A549 (cell line): Measurements from ENCODE around the gene FAM89B. TPM values are rescaled to one million over a fixed set of nuclear protein-coding genes. Genes with fewer than 3 reads are reported as not detected.

Experiments
- ATAC-seq, 2 experiments: fragments of 200-7000 bp in 1 of 2; fragments of >200 bp in 1 of 2; cut with Nextera tagmentation in 1 of 2; cut with Tn5 transposase in 1 of 2; 3 replicates each; pipeline versions ENCODE4 v1.8.0 to v1.9.1; 2018 to 2020; ENCODE audit warnings: mild to moderate bottlenecking in 1 of 2, moderate library complexity in 1 of 2
- CTCF ChIA-PET: fragments of 300-600 bp; sonication (Branson Sonifier 250); formaldehyde crosslinking; extraction: SDS; loops from one replicate; lab custom pipeline; 2021; ENCODE audit warnings: antibody characterized with exemption, inconsistent platforms; lab: Yijun Ruan, JAX
- POLR2A ChIA-PET: fragments of 350-600 bp; formaldehyde crosslinking; extraction: SDS; loops from one replicate; lab custom pipeline; 2021; ENCODE audit warnings: antibody characterized with exemption, inconsistent platforms; lab: Yijun Ruan, JAX
- DNase-seq, 2 experiments: peaks; one replicate each; pipeline versions ENCODE4 v3.0.0 to v3.0.0-alpha.2; 2011 to 2016; ENCODE audit warnings: low read depth in 1 of 2, low spot score in 1 of 2
- FAIRE-seq: peaks from 2 replicates; lab custom pipeline; 2011; peaks lifted over from hg19 to GRCh38; lab: Jason Lieb, UNC
- H3K27ac ChIP-seq, 2 experiments: fragments of >200 bp; sonication (Bioruptor Twin); formaldehyde crosslinking; 3 replicates each; pipeline ENCODE4 v1.5.1; 2016 to 2017
- H3K4me1 ChIP-seq: fragments of >200 bp; sonication (Bioruptor Twin); formaldehyde crosslinking; 3 replicates; pipeline ENCODE4 v1.6.1; 2016
- H3K4me2 ChIP-seq: fragments of >200 bp; sonication (Bioruptor Twin); formaldehyde crosslinking; 3 replicates; pipeline ENCODE4 v1.6.1; 2016
- H3K4me3 ChIP-seq: fragments of >200 bp; sonication (Bioruptor Twin); formaldehyde crosslinking; 3 replicates; pipeline ENCODE4 v1.5.1; 2016
- H3K9me3 ChIP-seq: fragments of >200 bp; sonication (Bioruptor Twin); formaldehyde crosslinking; 3 replicates; pipeline ENCODE4 v1.6.1; 2016
- BCL3 ChIP-seq: fragments of >200 bp; sonication (Bioruptor Twin); formaldehyde crosslinking; IDR thresholded peaks from 3 replicates; pipeline ENCODE4 v1.6.1; 2016
- BHLHE40 ChIP-seq: IDR thresholded peaks from 2 replicates; pipeline ENCODE4 v1.6.1; 2012; ENCODE audit warnings: low read depth, low read length, inconsistent platforms
- CBX8 ChIP-seq: fragments of 200-600 bp; sonication (generic); IDR thresholded peaks from 2 replicates; pipeline ENCODE4 v1.6.1; 2016
- ELK1 ChIP-seq: fragments of 150-350 bp; IDR thresholded peaks from 2 replicates; pipeline ENCODE4 v1.6.1; 2014; ENCODE audit warnings: low read depth, mild to moderate bottlenecking, low read length
- EP300 ChIP-seq, 2 experiments: fragments of >200 bp; sonication (Bioruptor Twin); formaldehyde crosslinking; IDR thresholded peaks; 2 replicates in 1 of 2; 3 replicates in 1 of 2; pipeline ENCODE4 v1.6.1; 2016 to 2017
- FOSL2 ChIP-seq, 2 experiments: fragments of 450-650 bp in 1 of 2; fragments of >200 bp in 1 of 2; sonication (Bioruptor Twin) in 1 of 2; formaldehyde crosslinking; IDR thresholded peaks; 2 replicates each; pipeline versions ENCODE4 v1.5.0 to v1.6.1; 2016 to 2020; ENCODE audit warnings: mild to moderate bottlenecking in 1 of 2, moderate library complexity in 1 of 2
- HEYL ChIP-seq: fragments of 250-450 bp; sonication (Bioruptor Pico); IDR thresholded peaks from 2 replicates; pipeline ENCODE4 v1.8.0; 2021; ENCODE audit warnings: mild to moderate bottlenecking, moderate library complexity
- HOXA7 ChIP-seq: fragments of 250-450 bp; sonication (Bioruptor Pico); IDR thresholded peaks from 2 replicates; pipeline ENCODE4 v1.5.0; 2020; ENCODE audit warnings: mild to moderate bottlenecking, moderate library complexity
- JUN ChIP-seq, 2 experiments: fragments of >200 bp; sonication (Bioruptor Twin); formaldehyde crosslinking; IDR thresholded peaks; 2 replicates in 1 of 2; 3 replicates in 1 of 2; pipeline ENCODE4 v1.6.1; 2016 to 2017
- NR3C1 ChIP-seq: fragments of >200 bp; sonication (Bioruptor Twin); formaldehyde crosslinking; IDR thresholded peaks from 3 replicates; pipeline ENCODE4 v1.6.1; 2017
- PHF8 ChIP-seq: fragments of 200-600 bp; sonication (generic); IDR thresholded peaks from 2 replicates; pipeline ENCODE4 v1.6.1; 2016; ENCODE audit warnings: low read depth, mild to moderate bottlenecking, antibody characterized with exemption, moderate library complexity, borderline replicate concordance
- POLR2AphosphoS2 ChIP-seq: conservative IDR thresholded peaks from 2 replicates; pipeline ENCODE4 v1.6.1; 2012; ENCODE audit warnings: low read length, improper control_type of control experiment, inconsistent platforms
- RNF2 ChIP-seq: fragments of 200-600 bp; sonication (generic); IDR thresholded peaks from 2 replicates; pipeline ENCODE4 v1.6.1; 2016; ENCODE audit warnings: low read depth, mild to moderate bottlenecking, antibody characterized with exemption, moderate library complexity, borderline replicate concordance
- TFCP2L1 ChIP-seq: fragments of 250-450 bp; sonication (Bioruptor Pico); IDR thresholded peaks from 2 replicates; pipeline ENCODE4 v1.5.0; 2021; ENCODE audit warnings: mild to moderate bottlenecking
- WGBS: methylation state at CpG from one replicate; pipeline ENCODE4 v1.1.6; 2017; ENCODE audit errors: missing lambda C conversion rate; 5-methylcytosine and 5-hydroxymethylcytosine counted together
- polyA plus RNA-seq, 4 experiments: library from polyadenylated mRNA; depleted of rRNA in 3 of 4; stranded (reverse); fragments of >200 nt; fragmentation: RNase III in 1 of 4; extraction: RNeasy Plus Mini Kit Qiagen cat#74134 plus additional on column Dnase treatment in 1 of 4; gene quantifications; 2 replicates in 3 of 4; 3 replicates in 1 of 4; pipeline ENCODE4 v1.2.3, GENCODE V29; 2011 to 2017
- TF ChIP-seq, protein P1 (sequence below): IDR thresholded peaks from 2 replicates; pipeline ENCODE4 v1.6.1; 2012; ENCODE audit warnings: low read depth, borderline replicate concordance
- TF ChIP-seq, protein P2 (sequence below): IDR thresholded peaks from 2 replicates; pipeline ENCODE4 v1.6.1; 2012
- TF ChIP-seq, protein P3 (sequence below): fragments of 250-450 bp; sonication (Bioruptor Pico); IDR thresholded peaks from 2 replicates; pipeline ENCODE4 v1.5.0; 2021; ENCODE audit warnings: mild to moderate bottlenecking, moderate library complexity, borderline replicate concordance

FAM89B gene
- polyA plus RNA-seq, 2 of the 4 experiments (the other 2 are of a cell fraction) = 13.5 to 23.9 TPM

DNA sequence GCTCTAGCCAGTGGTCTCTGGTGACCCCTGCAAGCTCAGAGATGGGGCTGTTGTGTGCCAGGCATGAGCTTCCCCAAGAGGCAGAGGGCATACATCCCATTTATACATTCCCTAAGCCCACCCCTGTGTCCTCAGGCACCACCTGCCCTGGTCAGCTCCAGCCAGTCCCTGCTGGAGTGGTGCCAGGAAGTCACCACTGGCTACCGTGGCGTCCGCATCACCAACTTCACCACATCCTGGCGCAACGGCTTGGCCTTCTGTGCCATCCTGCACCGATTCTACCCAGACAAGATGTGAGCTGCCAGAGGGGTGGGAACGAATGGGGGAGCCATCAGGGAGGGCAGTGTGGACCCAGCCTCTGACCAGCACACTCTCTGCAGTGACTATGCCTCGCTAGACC, 11.8 kb downstream of the FAM89B start:
- FAIRE-seq (no peak), ATAC-seq (no peak), DNase-seq (no peak)
- no peak overlapping the region for H3K27ac ChIP-seq
- CTCF ChIA-PET = interaction anchor here (1.3 to 14.6 kb wide), 4 partner anchors 9 to 41 kb away, joined by 3 to 249 read pairs (median 37); partner anchors contain the start of genes FAM89B, MAP3K11 and PCNX3
- no peak for TF ChIP-seq RNF2
- no peak overlapping the region for H3K4me3 ChIP-seq
- H3K4me1 ChIP-seq = peaks cover 15% of the 10 kb centered on the region
- WGBS = 87% methylated on average over 8 of the region's 8 CpGs
- H3K4me2 ChIP-seq = no peak overlapping the region
- H3K9me3 ChIP-seq = no peaks in the 10 kb centered on the region
- POLR2A ChIA-PET = no interaction called here

GRCh38 chr11:65584723-65585171, 12.4 kb downstream of the FAM89B start:
- FAIRE-seq = no peak
- CTCF ChIA-PET = interaction anchor here (1.3 to 14.6 kb wide), 5 partner anchors 9 to 43 kb away, joined by 3 to 249 read pairs (median 48); partner anchors contain the start of genes FAM89B, MAP3K11, PCNX3 and ZNRD2
- WGBS = 94% methylated on average over 25 of the region's 46 CpGs

GRCh38 chr11:65585396-65586246, 13.3 kb downstream of the FAM89B start:
- FAIRE-seq = no peak
- no peaks in the 10 kb centered on the region for H3K9me3 ChIP-seq
- POLR2A ChIA-PET = interaction anchor here (1.0 kb wide), 1 partner anchor 10 kb away, joined by 3 read pairs; the partner anchor contains the start of gene EHBP1L1
- ATAC-seq = no peak
- CTCF ChIA-PET = interaction anchor here (0.7 to 14.6 kb wide), 6 partner anchors 8 to 299 kb away, joined by 3 to 249 read pairs (median 46); partner anchors contain the start of genes EHBP1L1, FAM89B, MAP3K11 and PCNX3
- 96% methylated on average over 49 of the region's 51 CpGs for WGBS
- no peak overlapping the region for H3K4me2 ChIP-seq
- peaks cover 15% of the 10 kb centered on the region for H3K4me1 ChIP-seq
- no peak for DNase-seq
- no peak overlapping the region for H3K4me3 ChIP-seq
- no peak overlapping the region for H3K27ac ChIP-seq
- TF ChIP-seq JUN (IDR thresholded peaks at IDR 0.05) = no peak
- TF ChIP-seq EP300 (IDR thresholded peaks at IDR 0.05) = no peak
- TF ChIP-seq, protein P1, sequence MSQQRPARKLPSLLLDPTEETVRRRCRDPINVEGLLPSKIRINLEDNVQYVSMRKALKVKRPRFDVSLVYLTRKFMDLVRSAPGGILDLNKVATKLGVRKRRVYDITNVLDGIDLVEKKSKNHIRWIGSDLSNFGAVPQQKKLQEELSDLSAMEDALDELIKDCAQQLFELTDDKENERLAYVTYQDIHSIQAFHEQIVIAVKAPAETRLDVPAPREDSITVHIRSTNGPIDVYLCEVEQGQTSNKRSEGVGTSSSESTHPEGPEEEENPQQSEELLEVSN = no peak
- no peak for TF ChIP-seq NR3C1
- no peak for TF ChIP-seq POLR2AphosphoS2
- no peak for TF ChIP-seq BHLHE40
- TF ChIP-seq HOXA7 (CRISPR knock-in tag) = no peak
- TF ChIP-seq, protein P2, sequence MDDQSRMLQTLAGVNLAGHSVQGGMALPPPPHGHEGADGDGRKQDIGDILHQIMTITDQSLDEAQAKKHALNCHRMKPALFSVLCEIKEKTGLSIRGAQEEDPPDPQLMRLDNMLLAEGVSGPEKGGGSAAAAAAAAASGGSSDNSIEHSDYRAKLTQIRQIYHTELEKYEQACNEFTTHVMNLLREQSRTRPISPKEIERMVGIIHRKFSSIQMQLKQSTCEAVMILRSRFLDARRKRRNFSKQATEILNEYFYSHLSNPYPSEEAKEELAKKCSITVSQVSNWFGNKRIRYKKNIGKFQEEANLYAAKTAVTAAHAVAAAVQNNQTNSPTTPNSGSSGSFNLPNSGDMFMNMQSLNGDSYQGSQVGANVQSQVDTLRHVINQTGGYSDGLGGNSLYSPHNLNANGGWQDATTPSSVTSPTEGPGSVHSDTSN = no peak
- no peak for TF ChIP-seq BCL3
- TF ChIP-seq TFCP2L1 (CRISPR knock-in tag) = no peak

More at GRCh38 chr11:65584723-65585171, 12.4 kb downstream of the FAM89B start:
- no peak overlapping the region for H3K4me2 ChIP-seq
- DNase-seq = no peak
- H3K4me1 ChIP-seq = peaks cover 15% of the 10 kb centered on the region
- ATAC-seq = no peak
- no peak overlapping the region for H3K27ac ChIP-seq
- no peaks in the 10 kb centered on the region for H3K9me3 ChIP-seq
- H3K4me3 ChIP-seq = no peak overlapping the region
- TF ChIP-seq HEYL (CRISPR knock-in tag) = no peak
- TF ChIP-seq, protein P3, sequence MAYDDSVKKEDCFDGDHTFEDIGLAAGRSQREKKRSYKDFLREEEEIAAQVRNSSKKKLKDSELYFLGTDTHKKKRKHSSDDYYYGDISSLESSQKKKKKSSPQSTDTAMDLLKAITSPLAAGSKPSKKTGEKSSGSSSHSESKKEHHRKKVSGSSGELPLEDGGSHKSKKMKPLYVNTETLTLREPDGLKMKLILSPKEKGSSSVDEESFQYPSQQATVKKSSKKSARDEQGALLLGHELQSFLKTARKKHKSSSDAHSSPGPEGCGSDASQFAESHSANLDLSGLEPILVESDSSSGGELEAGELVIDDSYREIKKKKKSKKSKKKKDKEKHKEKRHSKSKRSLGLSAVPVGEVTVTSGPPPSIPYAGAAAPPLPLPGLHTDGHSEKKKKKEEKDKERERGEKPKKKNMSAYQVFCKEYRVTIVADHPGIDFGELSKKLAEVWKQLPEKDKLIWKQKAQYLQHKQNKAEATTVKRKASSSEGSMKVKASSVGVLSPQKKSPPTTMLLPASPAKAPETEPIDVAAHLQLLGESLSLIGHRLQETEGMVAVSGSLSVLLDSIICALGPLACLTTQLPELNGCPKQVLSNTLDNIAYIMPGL = no peak
- TF ChIP-seq ELK1 = no peak
- TF ChIP-seq FOSL2 (IDR thresholded peaks at IDR 0.05) = no peak
- TF ChIP-seq FOSL2 (CRISPR knock-in tag; IDR thresholded peaks at IDR 0.05) = no peak
- no peak for TF ChIP-seq BCL3
- TF ChIP-seq RNF2 = no peak
- TF ChIP-seq PHF8 = no peak
- TF ChIP-seq, protein P1 = no peak
- no peak for TF ChIP-seq CBX8
- POLR2A ChIA-PET = no interaction called here
